ENCODE measurements around the gene ABI3.
A peak's percentile ranks its signal among the peaks of the same experiment; 100 is the strongest.

DNA sequence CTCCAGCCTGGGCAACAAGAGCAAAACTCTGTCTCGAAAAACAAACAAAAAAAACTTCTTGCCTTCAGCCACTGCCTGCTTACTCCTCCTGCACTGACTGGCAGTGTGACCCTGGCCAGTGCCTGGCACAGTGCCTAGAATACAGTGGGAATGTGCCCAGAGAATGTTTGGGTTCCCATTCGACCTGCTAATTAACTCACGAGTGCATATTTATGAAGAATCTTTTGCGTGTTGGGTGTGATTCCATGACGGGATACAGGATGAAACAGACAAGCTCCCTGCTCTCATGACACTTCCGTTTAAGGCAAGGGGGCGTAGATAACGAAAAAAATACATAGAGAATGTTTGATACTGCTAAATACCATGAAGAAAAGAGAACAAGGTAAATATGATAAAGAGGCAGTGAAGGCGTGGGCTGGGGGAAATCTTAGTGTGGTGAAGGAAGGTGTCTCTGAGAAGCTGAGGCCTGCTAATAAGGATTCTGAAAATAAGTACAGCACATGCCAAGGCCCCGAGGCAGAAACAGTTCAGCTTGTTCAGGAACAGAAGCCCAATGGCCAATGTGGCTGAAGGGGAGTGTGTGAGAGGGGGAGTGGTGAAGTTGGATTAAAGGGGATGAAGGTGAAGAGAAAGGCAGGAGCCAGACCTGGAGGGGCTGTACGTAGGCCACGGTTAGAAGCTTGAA, 4.3 kb downstream of the ABI3 start:
- TF ChIP-seq, protein P1, sequence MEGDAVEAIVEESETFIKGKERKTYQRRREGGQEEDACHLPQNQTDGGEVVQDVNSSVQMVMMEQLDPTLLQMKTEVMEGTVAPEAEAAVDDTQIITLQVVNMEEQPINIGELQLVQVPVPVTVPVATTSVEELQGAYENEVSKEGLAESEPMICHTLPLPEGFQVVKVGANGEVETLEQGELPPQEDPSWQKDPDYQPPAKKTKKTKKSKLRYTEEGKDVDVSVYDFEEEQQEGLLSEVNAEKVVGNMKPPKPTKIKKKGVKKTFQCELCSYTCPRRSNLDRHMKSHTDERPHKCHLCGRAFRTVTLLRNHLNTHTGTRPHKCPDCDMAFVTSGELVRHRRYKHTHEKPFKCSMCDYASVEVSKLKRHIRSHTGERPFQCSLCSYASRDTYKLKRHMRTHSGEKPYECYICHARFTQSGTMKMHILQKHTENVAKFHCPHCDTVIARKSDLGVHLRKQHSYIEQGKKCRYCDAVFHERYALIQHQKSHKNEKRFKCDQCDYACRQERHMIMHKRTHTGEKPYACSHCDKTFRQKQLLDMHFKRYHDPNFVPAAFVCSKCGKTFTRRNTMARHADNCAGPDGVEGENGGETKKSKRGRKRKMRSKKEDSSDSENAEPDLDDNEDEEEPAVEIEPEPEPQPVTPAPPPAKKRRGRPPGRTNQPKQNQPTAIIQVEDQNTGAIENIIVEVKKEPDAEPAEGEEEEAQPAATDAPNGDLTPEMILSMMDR (IDR thresholded peaks at IDR 0.05) = no peak
- TF ChIP-seq POLR2AphosphoS5 (IDR thresholded peaks at IDR 0.05; ENCODE audit: insufficient read depth in 1 of 2, low read depth in 1 of 2) (peak in 1 of 2 donors; percentile 22), POLR2A (IDR thresholded peaks at IDR 0.05) (no peak)
